H1 (cell line): Measurements from ENCODE around the gene FABP6. TPM values are rescaled to one million over a fixed set of nuclear protein-coding genes. Genes with fewer than 3 reads are reported as not detected.

Experiments
- CHD1 ChIP-seq: IDR thresholded peaks from 2 replicates; pipeline ENCODE4 v1.6.1; 2012; ENCODE audit warnings: low read depth, low read length, improper control_type of control experiment
- MAX ChIP-seq: IDR thresholded peaks from 2 replicates; pipeline ENCODE4 v1.6.1; 2012; ENCODE audit warnings: inconsistent platforms
- NANOG ChIP-seq: IDR thresholded peaks from 2 replicates; pipeline ENCODE4 v1.6.1; 2011; ENCODE audit warnings: low read length, low read depth, mild to moderate bottlenecking, inconsistent platforms; ENCODE audit not compliant: insufficient read depth, poor library complexity, severe bottlenecking
- TCF12 ChIP-seq: IDR thresholded peaks from 2 replicates; pipeline ENCODE4 v1.6.1; 2011; ENCODE audit warnings: low read depth, mild to moderate bottlenecking, low read length
- polyA plus RNA-seq, 7 experiments: library from polyadenylated mRNA; depleted of rRNA in 3 of 7; stranded (reverse) in 5 of 7; unstranded in 2 of 7; fragments of >200 nt in 5 of 7; fragments of 200-250 nt in 2 of 7; gene quantifications; 1 replicate in 5 of 7; 2 replicates in 1 of 7; 4 replicates in 1 of 7; pipeline versions ENCODE4 v1.2.1 to v1.2.3, GENCODE V29; 2011 to 2013; ENCODE audit warnings: missing spikeins in 2 of 7, mixed read lengths in 2 of 7
- total RNA-seq: library from RNA; stranded (reverse); fragmentation: NEBNext Ultra II Directional; extraction: Animal tissue kit (Norgen Biotek cat#: 25700); gene quantifications from 2 replicates; pipeline ENCODE4 v1.2.1, GENCODE V29; 2021

FABP6 gene
- total and polyA plus RNA-seq, 2 of the 8 experiments (the other 6 are each of a cell fraction or from before 2014, with no cell fraction given), result 4.8 to 6.1 TPM

- TF ChIP-seq TCF12 (no peak), CHD1 (no peak), NANOG (no peak), MAX (peak; percentile 75)
Measured at GRCh38 chr5:160188141-160189015, 40.9 kb upstream of the FABP6 start (continued).
